M059J (cell line): ENCODE results near the gene SLC43A2. TPM values are rescaled to one million over a fixed set of nuclear protein-coding genes. Genes with fewer than 3 reads are reported as not detected.

Experiments used
- DNase-seq: peaks from one replicate; pipeline ENCODE4 v3.0.0-alpha.2; 2012; ENCODE audit warnings: low read depth
- total RNA-seq: library from RNA; depleted of rRNA; stranded (reverse); fragments of >200 nt; shearing (Covaris generic); gene quantifications from 2 replicates; pipeline ENCODE4 v1.2.3, GENCODE V29; 2014

The SLC43A2 gene
- total RNA-seq, 1 experiment from 2014 or later = 2.4 TPM

GRCh38 chr17:1562176-1562643 is 66.4 kb downstream of the SLC43A2 start:
- DNase-seq = peak; percentile 45

GRCh38 chr17:1561420-1562175 is 67.0 kb downstream of the SLC43A2 start:
- DNase-seq = peak; percentile 21

- no peak for DNase-seq
Measured at GRCh38 chr17:1560858-1561355, 67.7 kb downstream of the SLC43A2 start.

GRCh38 chr17:1560101-1560857 is 68.4 kb downstream of the SLC43A2 start:
- DNase-seq = no peak

- DNase-seq = no peak
Measured at GRCh38 chr17:1559047-1560043, 69.3 kb downstream of the SLC43A2 start.

GRCh38 chr17:1558401-1558800 is 70.2 kb downstream of the SLC43A2 start:
- DNase-seq = no peak

- DNase-seq = no peak
Measured at GRCh38 chr17:1557355-1558095, 71.1 kb downstream of the SLC43A2 start.

- no peak for DNase-seq
Measured at GRCh38 chr17:1555651-1556471, 72.8 kb downstream of the SLC43A2 start.

GRCh38 chr17:1554751-1555540 is 73.7 kb downstream of the SLC43A2 start:
- no peak for DNase-seq

- no peak for DNase-seq
Measured at GRCh38 chr17:1553354-1554266, 75.0 kb downstream of the SLC43A2 start.

- no peak for DNase-seq
Measured at GRCh38 chr17:1552932-1553331, 75.7 kb downstream of the SLC43A2 start.

GRCh38 chr17:1551741-1552140 is 76.9 kb downstream of the SLC43A2 start:
- DNase-seq = no peak

- no peak for DNase-seq
Measured at GRCh38 chr17:1548032-1548431, 80.6 kb downstream of the SLC43A2 start.

GRCh38 chr17:1546292-1546922 is 82.2 kb downstream of the SLC43A2 start:
- no peak for DNase-seq

GRCh38 chr17:1545618-1546017 is 83.0 kb downstream of the SLC43A2 start:
- no peak for DNase-seq

- DNase-seq = no peak
Measured at GRCh38 chr17:1542316-1542715, 86.3 kb downstream of the SLC43A2 start.

GRCh38 chr17:1541367-1541904 is 87.2 kb downstream of the SLC43A2 start:
- no peak for DNase-seq
